Stimulated activated CD4-positive, alpha-beta T cell treated with anti-CD3 and anti-CD28 coated beads, Interleukin-1b, Interleukin-23, amount 100 ng/mL, for 1 hour (primary cell): ENCODE results near the gene ARHGEF28.

ENCODE experiments used
- DNase-seq, 2 donors: peaks; one replicate each; pipeline ENCODE4 v3.0.0-alpha.2; 2020; ENCODE audit warnings: low read depth in 2 of 2

The ARHGEF28 gene

DNA sequence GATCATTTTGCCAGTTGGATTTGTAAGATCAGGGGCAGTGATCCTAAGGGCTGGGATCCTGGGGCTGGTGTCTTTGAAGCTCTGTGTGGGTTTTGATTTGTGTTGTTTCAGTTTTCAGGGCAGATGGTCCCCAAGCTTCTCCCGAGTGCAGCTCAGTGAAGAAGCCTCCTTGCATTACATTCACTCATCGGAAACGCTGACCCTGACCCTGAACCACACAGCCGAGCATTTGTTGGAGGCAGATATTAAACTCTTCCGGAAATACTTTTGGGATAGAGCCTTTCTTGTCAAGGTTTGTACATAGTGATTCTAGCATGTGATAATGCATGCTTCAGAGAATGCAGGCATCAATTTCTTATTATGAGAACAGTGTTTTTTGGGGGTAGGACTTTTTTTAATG, 150.4 kb downstream of the ARHGEF28 start:
- DNase-seq, result no peak

DNA sequence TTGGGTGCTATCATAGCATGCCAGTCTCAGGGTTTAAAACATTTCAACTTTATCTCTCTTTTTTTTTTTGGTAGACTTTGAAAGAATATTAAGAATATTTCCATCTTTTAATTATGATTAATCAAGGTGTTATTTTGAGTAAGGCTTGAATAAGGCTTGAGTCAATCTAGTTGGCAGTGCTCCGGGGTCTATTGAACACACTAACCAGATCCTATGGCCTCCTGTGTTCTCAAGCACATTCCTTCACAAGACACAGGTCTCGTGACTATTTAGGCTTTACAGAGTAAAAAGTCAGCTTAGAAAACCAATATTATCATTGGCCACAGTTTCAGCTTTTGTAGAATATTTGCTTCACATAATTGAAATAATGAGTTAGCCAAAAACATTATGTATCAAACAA, 151.2 kb downstream of the ARHGEF28 start:
- DNase-seq, result no peak

DNA sequence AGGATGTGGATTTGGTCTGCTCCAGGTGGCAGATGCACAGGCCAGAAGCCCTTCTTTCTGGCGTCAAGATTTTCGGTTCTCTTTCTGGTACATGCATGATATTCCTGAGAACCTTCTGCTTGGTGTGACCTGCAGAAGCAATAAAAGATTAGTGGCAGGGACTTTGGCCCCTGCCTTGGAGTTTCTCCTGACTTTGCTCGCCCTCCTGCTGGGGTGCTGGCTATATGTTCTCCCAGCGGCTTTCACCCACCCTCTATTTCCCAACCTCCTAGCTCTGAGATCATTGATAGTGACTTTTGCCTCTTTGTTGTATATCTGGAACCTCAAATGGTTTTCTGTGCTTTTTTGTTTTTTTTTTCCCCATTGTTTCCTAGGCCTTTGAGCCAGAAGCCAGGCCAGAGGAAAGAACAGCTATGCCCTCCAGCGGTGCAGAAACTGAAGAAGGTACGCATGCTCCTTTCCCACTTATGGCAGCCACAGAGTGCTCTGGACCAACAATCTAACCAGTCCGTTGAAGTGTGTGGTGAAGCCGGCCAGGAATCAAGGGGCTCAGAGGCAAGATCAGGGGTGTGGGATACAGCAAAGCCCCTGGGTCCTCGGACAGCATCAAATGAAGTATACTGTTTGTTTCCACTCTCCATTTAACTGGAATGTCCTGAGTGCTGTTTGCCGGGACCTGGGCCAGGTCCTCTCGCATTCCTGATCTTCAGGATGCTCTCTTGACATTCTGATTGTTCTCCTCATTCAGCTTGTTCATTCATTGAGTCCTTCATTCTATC, 154.5 kb downstream of the ARHGEF28 start:
- DNase-seq, result no peak

GRCh38 chr5:73781107-73781768, 155.2 kb downstream of the ARHGEF28 start:
- no peak for DNase-seq

- DNase-seq, result no peak
Observed at GRCh38 chr5:73783828-73784227, 157.8 kb downstream of the ARHGEF28 start.

GRCh38 chr5:73786043-73786831, 160.2 kb downstream of the ARHGEF28 start:
- no peak for DNase-seq

DNA sequence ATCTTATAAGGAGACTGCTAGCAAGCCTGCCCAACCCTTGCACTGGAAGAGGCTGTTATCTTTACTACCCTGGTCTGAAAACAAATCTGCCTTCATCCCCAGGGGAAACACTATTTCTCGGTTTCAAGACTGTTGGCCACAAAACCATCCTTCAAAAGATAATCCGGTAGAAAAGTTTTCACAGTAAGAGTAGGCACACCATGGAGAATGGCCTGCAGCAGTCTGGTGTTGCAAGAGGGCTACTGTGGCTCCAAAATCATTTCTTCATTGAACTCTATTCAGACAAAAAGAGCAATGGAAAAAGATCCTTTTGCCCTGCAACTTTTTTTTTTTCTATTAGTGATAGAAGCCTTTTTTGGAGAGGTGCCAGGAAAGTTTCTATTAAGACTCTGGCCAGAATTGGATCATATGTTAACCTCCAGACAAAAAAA, 163.9 kb downstream of the ARHGEF28 start:
- DNase-seq, result no peak

DNA sequence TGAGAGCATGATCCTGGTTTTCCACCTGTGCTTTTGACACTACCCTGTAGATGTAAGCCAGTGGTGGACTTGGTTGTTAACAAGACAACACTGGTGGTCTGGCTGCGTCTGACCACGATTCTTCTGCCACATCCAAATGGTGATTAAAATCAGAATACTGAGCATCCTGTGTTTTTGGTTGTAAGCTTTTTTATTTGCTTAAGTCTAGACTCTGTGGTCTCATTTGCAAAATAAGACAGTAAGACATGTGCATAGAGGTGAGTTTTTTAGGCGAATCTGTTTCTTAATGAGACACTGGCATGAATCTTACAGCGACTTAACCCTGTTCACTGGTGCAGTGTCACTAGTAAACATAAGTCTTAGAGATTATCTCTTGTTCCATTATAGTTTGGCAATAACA, 165.4 kb downstream of the ARHGEF28 start:
- DNase-seq, result no peak

GRCh38 chr5:73792687-73793320, 166.8 kb downstream of the ARHGEF28 start:
- DNase-seq, result peak; percentile 3 to 39

DNA sequence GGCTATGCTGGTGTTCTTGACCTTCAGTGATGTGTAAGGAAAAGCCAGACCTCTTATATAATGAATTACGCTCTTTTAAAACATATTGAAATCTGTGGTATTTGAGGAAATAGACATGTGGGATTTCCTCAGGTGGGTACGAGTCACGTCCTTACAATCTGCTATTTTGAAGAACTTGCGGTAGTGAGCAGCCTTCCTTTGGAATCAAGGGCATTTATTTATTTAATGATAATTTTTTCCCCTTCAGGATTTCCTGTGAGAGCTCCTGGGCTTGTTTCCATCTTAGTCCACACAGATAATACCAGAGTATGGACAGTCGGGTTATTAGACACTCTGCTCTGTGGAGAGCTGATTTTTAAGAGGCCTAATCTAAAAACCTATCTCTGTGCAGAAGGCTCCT, 167.9 kb downstream of the ARHGEF28 start:
- DNase-seq, result no peak

DNA sequence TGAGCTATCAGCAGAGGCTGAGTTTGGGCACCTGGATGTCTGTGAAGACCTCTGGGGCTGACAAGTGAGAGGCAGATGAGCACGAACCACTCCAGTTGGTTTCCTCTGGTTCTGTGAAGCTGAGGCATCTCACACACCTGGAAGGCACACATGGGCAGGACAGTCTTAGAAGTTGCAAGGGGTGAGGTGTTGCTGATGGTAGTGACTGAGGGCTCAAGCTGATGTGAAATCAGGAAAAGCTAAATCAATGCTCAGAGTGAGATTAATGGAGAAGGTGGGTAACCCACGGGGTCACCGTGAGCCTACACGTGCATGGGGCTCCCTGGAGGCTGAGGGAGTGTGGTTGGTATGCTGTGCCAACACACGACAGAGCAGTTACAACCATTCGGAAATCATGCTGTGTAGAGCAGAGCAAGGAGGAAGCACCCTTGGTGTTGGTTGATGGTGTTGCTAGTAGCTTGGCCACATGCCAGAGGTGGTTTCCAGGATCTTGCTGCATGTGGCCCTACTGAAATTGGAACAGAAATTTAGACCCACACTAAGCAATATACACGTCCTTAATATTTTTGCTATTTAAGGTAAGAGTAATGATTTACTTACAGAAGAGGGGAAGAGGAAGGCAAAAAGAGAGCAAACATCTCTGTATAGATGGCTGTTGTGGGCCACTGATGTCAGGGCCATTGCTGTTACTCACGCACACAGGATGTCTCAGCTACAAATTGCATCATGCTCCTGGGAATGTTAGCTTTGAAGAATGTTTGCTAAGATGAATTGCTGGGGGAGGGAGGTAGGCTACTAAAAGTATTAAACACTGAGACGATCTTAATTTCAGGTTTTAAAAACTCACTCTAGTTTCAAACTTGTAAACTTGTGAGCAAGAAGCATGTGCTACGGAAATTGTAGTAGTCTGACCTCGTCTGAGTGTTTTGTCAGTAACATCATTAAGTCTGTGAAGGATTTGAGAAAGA, 170.5 kb downstream of the ARHGEF28 start:
- DNase-seq, result no peak

- DNase-seq, result no peak
Observed at GRCh38 chr5:73797132-73797510, 171.1 kb downstream of the ARHGEF28 start.

DNA sequence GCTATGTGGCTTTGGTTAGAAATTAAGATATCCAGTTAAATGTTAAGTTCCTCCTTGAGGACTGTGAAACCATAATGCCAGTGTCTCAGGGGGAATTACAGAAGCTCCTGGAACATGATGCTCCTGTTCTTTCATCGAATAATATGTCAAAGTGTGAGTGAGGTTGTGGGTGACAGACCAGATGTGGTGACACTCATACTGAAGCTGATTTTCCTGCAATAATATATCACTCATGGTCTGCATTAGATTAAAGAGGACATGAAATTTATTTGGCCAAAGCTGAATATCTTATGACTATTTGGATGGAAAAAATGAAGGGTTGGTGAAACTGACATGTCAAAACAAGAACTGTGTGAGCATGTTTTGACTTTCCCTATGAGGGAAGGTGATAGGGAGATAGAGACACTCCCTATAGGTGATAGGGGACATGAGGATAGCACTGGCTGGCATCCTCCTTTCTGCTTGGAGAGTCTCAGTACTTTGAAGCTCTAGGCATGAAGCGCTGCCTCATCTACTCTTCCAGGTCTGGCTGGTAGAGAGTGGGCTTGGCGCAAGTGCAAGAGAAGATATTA, 173.5 kb downstream of the ARHGEF28 start:
- no peak for DNase-seq

DNA sequence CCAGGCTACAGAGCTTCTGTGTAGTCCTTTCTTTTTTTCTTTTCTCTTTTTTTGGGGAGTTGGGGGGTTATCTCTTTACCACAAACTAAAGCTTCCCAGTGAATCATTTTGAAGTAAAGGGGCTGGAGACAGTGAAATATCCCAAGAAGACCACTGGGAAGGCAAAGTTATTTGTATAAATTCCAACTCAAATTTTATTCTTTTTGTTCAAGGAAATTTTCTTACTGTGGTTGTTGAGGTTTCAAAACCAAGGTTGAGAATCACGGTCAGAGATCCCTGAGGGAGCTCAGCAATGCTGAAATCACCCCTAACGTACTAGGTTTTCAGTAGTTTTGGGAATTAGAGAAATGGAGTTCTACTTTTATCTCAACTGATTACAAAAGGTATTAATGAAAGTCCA, 175.7 kb downstream of the ARHGEF28 start:
- no peak for DNase-seq

- no peak for DNase-seq
Observed at GRCh38 chr5:73805449-73805848, 179.5 kb downstream of the ARHGEF28 start.

- no peak for DNase-seq
Observed at GRCh38 chr5:73808911-73809310, 182.9 kb downstream of the ARHGEF28 start.

GRCh38 chr5:73810429-73810828, 184.4 kb downstream of the ARHGEF28 start:
- DNase-seq, result no peak

DNA sequence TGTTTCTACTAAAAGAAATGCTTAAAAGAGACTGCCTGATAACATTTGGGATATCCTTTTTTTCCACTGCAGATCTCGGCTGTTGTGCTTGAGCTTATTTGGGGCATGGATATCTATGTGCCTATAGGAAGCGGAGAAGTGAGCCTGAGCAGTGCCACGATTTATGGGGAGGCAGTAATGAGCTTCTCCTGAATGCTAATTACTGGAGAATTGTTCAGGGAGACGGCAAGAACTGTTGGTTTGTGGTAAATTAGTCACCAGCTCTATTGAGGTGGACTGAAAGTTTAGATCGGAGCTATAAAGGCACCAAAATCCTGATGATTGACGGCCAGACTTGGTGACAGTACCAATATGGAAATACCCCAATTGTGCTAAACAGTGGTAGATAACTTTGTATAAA, 186.5 kb downstream of the ARHGEF28 start:
- DNase-seq, result no peak

DNA sequence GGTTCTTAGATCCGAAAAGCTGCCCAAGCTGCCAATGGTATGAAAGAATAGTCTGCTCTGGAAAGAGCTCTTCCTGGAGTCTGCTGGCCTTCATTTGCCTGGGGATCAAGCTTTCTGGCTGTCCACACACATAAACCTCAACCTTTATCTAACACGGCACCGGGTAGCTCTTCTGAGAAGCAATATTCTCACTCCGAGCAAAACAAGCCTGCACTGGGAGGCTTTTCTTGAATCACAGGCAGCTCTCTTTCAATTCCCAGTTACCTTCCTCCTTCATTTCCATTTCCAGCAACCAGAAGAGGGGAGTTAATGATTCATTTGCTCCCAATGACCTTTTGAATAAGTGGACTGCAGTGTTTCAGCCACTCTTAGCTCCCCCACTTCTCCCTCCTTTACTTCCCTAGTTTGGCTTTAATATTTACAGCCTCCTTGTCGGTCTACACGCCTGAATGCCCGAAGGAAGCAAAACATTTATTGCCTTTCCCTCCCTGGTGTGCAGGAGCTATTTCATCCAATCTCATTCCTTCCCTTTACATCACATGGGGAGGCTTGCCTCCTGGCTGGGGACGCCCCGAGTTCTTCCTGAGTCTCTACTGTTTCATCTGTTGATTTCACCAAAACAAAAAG, 187.1 kb downstream of the ARHGEF28 start:
- no peak for DNase-seq

DNA sequence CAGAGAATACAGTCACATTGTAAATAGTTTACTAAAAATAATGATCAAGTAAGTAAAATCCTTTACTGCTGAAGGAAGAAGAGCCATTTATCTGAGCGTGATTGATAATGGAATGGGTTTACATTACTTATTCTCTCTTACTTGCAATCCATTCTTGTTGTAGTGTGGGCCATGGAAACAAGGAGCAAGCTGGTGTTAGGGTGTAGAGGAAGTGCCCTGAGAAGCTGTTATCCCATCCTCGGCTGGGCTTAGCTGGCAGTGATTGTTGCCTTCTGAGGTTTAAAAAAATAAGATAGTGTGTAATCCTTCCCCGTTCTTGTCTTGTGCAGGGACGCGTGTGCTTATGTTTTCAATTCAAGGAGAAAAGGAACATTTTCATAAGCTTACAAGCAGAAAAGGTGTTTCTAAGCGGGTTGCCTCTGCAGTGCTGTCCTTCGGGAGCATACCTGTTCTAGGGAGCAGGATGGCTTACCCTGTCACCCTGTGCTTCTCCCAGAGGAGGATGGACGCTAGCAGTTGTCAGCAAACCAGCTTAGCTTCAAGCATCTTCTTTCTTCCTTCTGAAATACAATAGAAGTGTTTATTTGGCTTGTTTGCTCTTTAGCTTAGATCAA, 188.3 kb downstream of the ARHGEF28 start:
- DNase-seq, result no peak
